A549 (cell line): ENCODE measurements around the gene TNRC6C. TPM values are rescaled to one million over a fixed set of nuclear protein-coding genes. Genes with fewer than 3 reads are reported as not detected.

Source experiments
- ATAC-seq, 2 experiments: fragments of 200-7000 bp in 1 of 2; fragments of >200 bp in 1 of 2; cut with Nextera tagmentation in 1 of 2; cut with Tn5 transposase in 1 of 2; 3 replicates each; pipeline versions ENCODE4 v1.8.0 to v1.9.1; 2018 to 2020; ENCODE audit warnings: mild to moderate bottlenecking in 1 of 2, moderate library complexity in 1 of 2
- CTCF ChIA-PET: fragments of 300-600 bp; sonication (Branson Sonifier 250); formaldehyde crosslinking; extraction: SDS; loops from one replicate; lab custom pipeline; 2021; ENCODE audit warnings: antibody characterized with exemption, inconsistent platforms; lab: Yijun Ruan, JAX
- POLR2A ChIA-PET: fragments of 350-600 bp; formaldehyde crosslinking; extraction: SDS; loops from one replicate; lab custom pipeline; 2021; ENCODE audit warnings: antibody characterized with exemption, inconsistent platforms; lab: Yijun Ruan, JAX
- DNase-seq, 2 experiments: peaks; one replicate each; pipeline versions ENCODE4 v3.0.0 to v3.0.0-alpha.2; 2011 to 2016; ENCODE audit warnings: low read depth in 1 of 2, low spot score in 1 of 2
- FAIRE-seq: peaks from 2 replicates; lab custom pipeline; 2011; peaks lifted over from hg19 to GRCh38; lab: Jason Lieb, UNC
- H3K27ac ChIP-seq, 2 experiments: fragments of >200 bp; sonication (Bioruptor Twin); formaldehyde crosslinking; 3 replicates each; pipeline ENCODE4 v1.5.1; 2016 to 2017
- H3K4me1 ChIP-seq: fragments of >200 bp; sonication (Bioruptor Twin); formaldehyde crosslinking; 3 replicates; pipeline ENCODE4 v1.6.1; 2016
- H3K4me2 ChIP-seq: fragments of >200 bp; sonication (Bioruptor Twin); formaldehyde crosslinking; 3 replicates; pipeline ENCODE4 v1.6.1; 2016
- H3K4me3 ChIP-seq: fragments of >200 bp; sonication (Bioruptor Twin); formaldehyde crosslinking; 3 replicates; pipeline ENCODE4 v1.5.1; 2016
- H3K9me3 ChIP-seq: fragments of >200 bp; sonication (Bioruptor Twin); formaldehyde crosslinking; 3 replicates; pipeline ENCODE4 v1.6.1; 2016
- EHF ChIP-seq: fragments of 250-450 bp; sonication (Bioruptor Pico); IDR thresholded peaks from 2 replicates; pipeline ENCODE4 v1.5.0; 2020; ENCODE audit warnings: mild to moderate bottlenecking
- EHMT2 ChIP-seq: fragments of 200-600 bp; sonication (generic); IDR thresholded peaks from 2 replicates; pipeline ENCODE4 v1.6.1; 2016; ENCODE audit warnings: antibody characterized with exemption, low read depth, mild to moderate bottlenecking, moderate library complexity
- ESRRA ChIP-seq: fragments of 150-350 bp; IDR thresholded peaks from 2 replicates; pipeline ENCODE4 v1.6.1; 2014; ENCODE audit warnings: mild to moderate bottlenecking, low read length, borderline replicate concordance
- FOSB ChIP-seq: fragments of 250-450 bp; sonication (Bioruptor Pico); IDR thresholded peaks from 2 replicates; pipeline ENCODE4 v1.5.0; 2020; ENCODE audit warnings: mild to moderate bottlenecking, moderate library complexity
- FOXS1 ChIP-seq: fragments of 250-450 bp; sonication (Bioruptor Pico); IDR thresholded peaks from 2 replicates; pipeline ENCODE4 v1.5.0; 2020; ENCODE audit warnings: mild to moderate bottlenecking, moderate library complexity
- HOXA7 ChIP-seq: fragments of 250-450 bp; sonication (Bioruptor Pico); IDR thresholded peaks from 2 replicates; pipeline ENCODE4 v1.5.0; 2020; ENCODE audit warnings: mild to moderate bottlenecking, moderate library complexity
- JUN ChIP-seq, 2 experiments: fragments of >200 bp; sonication (Bioruptor Twin); formaldehyde crosslinking; IDR thresholded peaks; 2 replicates in 1 of 2; 3 replicates in 1 of 2; pipeline ENCODE4 v1.6.1; 2016 to 2017
- JUNB ChIP-seq: fragments of >200 bp; sonication (Bioruptor Twin); formaldehyde crosslinking; IDR thresholded peaks from 2 replicates; pipeline ENCODE4 v1.6.1; 2016
- MYC ChIP-seq: IDR thresholded peaks from 2 replicates; pipeline ENCODE4 v1.6.1; 2012; ENCODE audit warnings: mild to moderate bottlenecking, inconsistent platforms, low read length, improper control_type of control experiment, borderline replicate concordance
- NFE2L2 ChIP-seq: fragments of 150-350 bp; conservative IDR thresholded peaks from 2 replicates; pipeline ENCODE4 v1.6.1; 2014; ENCODE audit warnings: low read length
- NPAS2 ChIP-seq: fragments of 250-450 bp; sonication (Bioruptor Pico); IDR thresholded peaks from 2 replicates; pipeline ENCODE4 v1.8.0; 2022; ENCODE audit warnings: mild to moderate bottlenecking, moderate library complexity, borderline replicate concordance
- PHF8 ChIP-seq: fragments of 200-600 bp; sonication (generic); IDR thresholded peaks from 2 replicates; pipeline ENCODE4 v1.6.1; 2016; ENCODE audit warnings: low read depth, mild to moderate bottlenecking, antibody characterized with exemption, moderate library complexity, borderline replicate concordance
- RAD21 ChIP-seq, 2 experiments: fragments of >200 bp in 1 of 2; sonication (Bioruptor Twin) in 1 of 2; formaldehyde crosslinking in 1 of 2; IDR thresholded peaks in 1 of 2; conservative IDR thresholded peaks in 1 of 2; 2 replicates in 1 of 2; 3 replicates in 1 of 2; pipeline ENCODE4 v1.6.1; 2012 to 2018; ENCODE audit warnings: inconsistent platforms in 1 of 2
- RCOR1 ChIP-seq: fragments of 150-350 bp; IDR thresholded peaks from 2 replicates; pipeline ENCODE4 v1.6.1; 2014; ENCODE audit warnings: antibody characterized with exemption, low read length, low read depth
- RFX5 ChIP-seq: fragments of 450-650 bp; IDR thresholded peaks from 2 replicates; pipeline ENCODE4 v1.7.1; 2014; ENCODE audit warnings: antibody characterized with exemption, mild to moderate bottlenecking, moderate library complexity
- SMC3 ChIP-seq: fragments of >200 bp; sonication (Bioruptor Twin); formaldehyde crosslinking; IDR thresholded peaks from 3 replicates; pipeline ENCODE4 v1.6.1; 2018; ENCODE audit warnings: inconsistent platforms
- TFCP2L1 ChIP-seq: fragments of 250-450 bp; sonication (Bioruptor Pico); IDR thresholded peaks from 2 replicates; pipeline ENCODE4 v1.5.0; 2021; ENCODE audit warnings: mild to moderate bottlenecking
- ZC3H11A ChIP-seq: fragments of 450-650 bp; IDR thresholded peaks from 2 replicates; pipeline ENCODE4 v1.6.1; 2014; ENCODE audit warnings: antibody characterized with exemption, mild to moderate bottlenecking
- ZSCAN20 ChIP-seq: fragments of 250-450 bp; sonication (Bioruptor Pico); IDR thresholded peaks from 2 replicates; pipeline ENCODE4 v1.8.0; 2022; ENCODE audit warnings: mild to moderate bottlenecking, moderate library complexity
- WGBS: methylation state at CpG from one replicate; pipeline ENCODE4 v1.1.6; 2017; ENCODE audit errors: missing lambda C conversion rate; 5-methylcytosine and 5-hydroxymethylcytosine counted together
- polyA plus RNA-seq, 4 experiments: library from polyadenylated mRNA; depleted of rRNA in 3 of 4; stranded (reverse); fragments of >200 nt; fragmentation: RNase III in 1 of 4; extraction: RNeasy Plus Mini Kit Qiagen cat#74134 plus additional on column Dnase treatment in 1 of 4; gene quantifications; 2 replicates in 3 of 4; 3 replicates in 1 of 4; pipeline ENCODE4 v1.2.3, GENCODE V29; 2011 to 2017
- TF ChIP-seq, protein P1 (sequence below): fragments of 250-450 bp; sonication (Bioruptor Pico); IDR thresholded peaks from 2 replicates; pipeline ENCODE4 v1.5.0; 2020; ENCODE audit warnings: low read depth, mild to moderate bottlenecking, moderate library complexity
- TF ChIP-seq, protein P2 (sequence below): fragments of 450-650 bp; IDR thresholded peaks from 2 replicates; pipeline ENCODE4 v1.6.1; 2014; ENCODE audit warnings: antibody characterized with exemption
- TF ChIP-seq, protein P3 (sequence below): IDR thresholded peaks from 2 replicates; pipeline ENCODE4 v1.6.1; 2012
- TF ChIP-seq, protein P4 (sequence below): fragments of 250-450 bp; sonication (Bioruptor Pico); IDR thresholded peaks from 2 replicates; pipeline ENCODE4 v1.5.0; 2021; ENCODE audit warnings: mild to moderate bottlenecking, moderate library complexity, borderline replicate concordance

The TNRC6C gene
- polyA plus RNA-seq, 2 of the 4 experiments (the other 2 are of a cell fraction) = 1.3 to 1.9 TPM

GRCh38 chr17:77909236-77909635 lies 49.3 kb upstream of the TNRC6C start:
- Histone ChIP-seq H3K27ac (no peak overlapping the region), H3K9me3 (peaks cover 3% of the 10 kb centered on the region; the same call in 1 of the 3 replicates), H3K4me3 (no peak overlapping the region), H3K4me2 (no peak overlapping the region), H3K4me1 (no peaks in the 10 kb centered on the region)
- ChIA-PET POLR2A (no interaction called here), CTCF (interaction anchor here (2.6 kb wide), 1 partner anchor 104 kb away, joined by 7 read pairs; no protein-coding TSS in a partner anchor)
- no peak for FAIRE-seq
- no peak for TF ChIP-seq ZSCAN20 (CRISPR knock-in tag)
- no peak for TF ChIP-seq RFX5
- TF ChIP-seq ESRRA = no peak
- TF ChIP-seq, protein P1, sequence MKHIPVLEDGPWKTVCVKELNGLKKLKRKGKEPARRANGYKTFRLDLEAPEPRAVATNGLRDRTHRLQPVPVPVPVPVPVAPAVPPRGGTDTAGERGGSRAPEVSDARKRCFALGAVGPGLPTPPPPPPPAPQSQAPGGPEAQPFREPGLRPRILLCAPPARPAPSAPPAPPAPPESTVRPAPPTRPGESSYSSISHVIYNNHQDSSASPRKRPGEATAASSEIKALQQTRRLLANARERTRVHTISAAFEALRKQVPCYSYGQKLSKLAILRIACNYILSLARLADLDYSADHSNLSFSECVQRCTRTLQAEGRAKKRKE (CRISPR knock-in tag) = no peak
- no peak for TF ChIP-seq JUN (IDR thresholded peaks at IDR 0.05)
- no peak for TF ChIP-seq FOXS1 (CRISPR knock-in tag)
- no peak for ATAC-seq
- no peak for DNase-seq
- WGBS = 62% methylated on average over 19 of the region's 19 CpGs

- Histone ChIP-seq H3K27ac (no peak overlapping the region), H3K4me2 (no peak overlapping the region), H3K9me3 (peaks cover 3% of the 10 kb centered on the region; the same call in 1 of the 3 replicates), H3K4me1 (no peaks in the 10 kb centered on the region), H3K4me3 (no peak overlapping the region)
- 27% methylated on average over 13 of the region's 13 CpGs for WGBS
- FAIRE-seq = no peak
- ChIA-PET CTCF (interaction anchor here (1.4 kb wide), 1 partner anchor 47 kb away, joined by 4 read pairs; no protein-coding TSS in a partner anchor), POLR2A (interaction anchor here (1.6 kb wide), 1 partner anchor 49 kb away, joined by 3 read pairs; the partner anchor contains the start of gene TNRC6C)
- no peak for ATAC-seq
- TF ChIP-seq JUNB = no peak
- no peak for TF ChIP-seq RCOR1
- TF ChIP-seq PHF8 = no peak
- no peak for TF ChIP-seq FOSB
- no peak for TF ChIP-seq HOXA7 (CRISPR knock-in tag)
- TF ChIP-seq EHMT2 = no peak
- TF ChIP-seq RAD21 (conservative IDR thresholded peaks at IDR 0.05 in 1 of 2, IDR thresholded peaks at IDR 0.05 in 1 of 2) = no peak
- no peak for TF ChIP-seq NFE2L2
- TF ChIP-seq MYC = no peak
- TF ChIP-seq, protein P2, sequence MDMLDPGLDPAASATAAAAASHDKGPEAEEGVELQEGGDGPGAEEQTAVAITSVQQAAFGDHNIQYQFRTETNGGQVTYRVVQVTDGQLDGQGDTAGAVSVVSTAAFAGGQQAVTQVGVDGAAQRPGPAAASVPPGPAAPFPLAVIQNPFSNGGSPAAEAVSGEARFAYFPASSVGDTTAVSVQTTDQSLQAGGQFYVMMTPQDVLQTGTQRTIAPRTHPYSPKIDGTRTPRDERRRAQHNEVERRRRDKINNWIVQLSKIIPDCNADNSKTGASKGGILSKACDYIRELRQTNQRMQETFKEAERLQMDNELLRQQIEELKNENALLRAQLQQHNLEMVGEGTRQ = no peak
- TF ChIP-seq NPAS2 (CRISPR knock-in tag) = no peak
- TF ChIP-seq, protein P3, sequence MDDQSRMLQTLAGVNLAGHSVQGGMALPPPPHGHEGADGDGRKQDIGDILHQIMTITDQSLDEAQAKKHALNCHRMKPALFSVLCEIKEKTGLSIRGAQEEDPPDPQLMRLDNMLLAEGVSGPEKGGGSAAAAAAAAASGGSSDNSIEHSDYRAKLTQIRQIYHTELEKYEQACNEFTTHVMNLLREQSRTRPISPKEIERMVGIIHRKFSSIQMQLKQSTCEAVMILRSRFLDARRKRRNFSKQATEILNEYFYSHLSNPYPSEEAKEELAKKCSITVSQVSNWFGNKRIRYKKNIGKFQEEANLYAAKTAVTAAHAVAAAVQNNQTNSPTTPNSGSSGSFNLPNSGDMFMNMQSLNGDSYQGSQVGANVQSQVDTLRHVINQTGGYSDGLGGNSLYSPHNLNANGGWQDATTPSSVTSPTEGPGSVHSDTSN = no peak
- TF ChIP-seq ZC3H11A = no peak
- TF ChIP-seq, protein P4, sequence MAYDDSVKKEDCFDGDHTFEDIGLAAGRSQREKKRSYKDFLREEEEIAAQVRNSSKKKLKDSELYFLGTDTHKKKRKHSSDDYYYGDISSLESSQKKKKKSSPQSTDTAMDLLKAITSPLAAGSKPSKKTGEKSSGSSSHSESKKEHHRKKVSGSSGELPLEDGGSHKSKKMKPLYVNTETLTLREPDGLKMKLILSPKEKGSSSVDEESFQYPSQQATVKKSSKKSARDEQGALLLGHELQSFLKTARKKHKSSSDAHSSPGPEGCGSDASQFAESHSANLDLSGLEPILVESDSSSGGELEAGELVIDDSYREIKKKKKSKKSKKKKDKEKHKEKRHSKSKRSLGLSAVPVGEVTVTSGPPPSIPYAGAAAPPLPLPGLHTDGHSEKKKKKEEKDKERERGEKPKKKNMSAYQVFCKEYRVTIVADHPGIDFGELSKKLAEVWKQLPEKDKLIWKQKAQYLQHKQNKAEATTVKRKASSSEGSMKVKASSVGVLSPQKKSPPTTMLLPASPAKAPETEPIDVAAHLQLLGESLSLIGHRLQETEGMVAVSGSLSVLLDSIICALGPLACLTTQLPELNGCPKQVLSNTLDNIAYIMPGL (CRISPR knock-in tag) = no peak
- TF ChIP-seq RFX5 = no peak
- no peak for TF ChIP-seq TFCP2L1 (CRISPR knock-in tag)
- TF ChIP-seq SMC3 = no peak
- TF ChIP-seq EHF (CRISPR knock-in tag) = no peak
- no peak for DNase-seq
These were observed 48.7 kb upstream of the TNRC6C start for GRCh38 chr17:77909816-77910215.
